Stimulated activated CD8-positive, alpha-beta memory T cell treated with anti-CD3 and anti-CD28 coated beads, Interleukin-15, amount 100 ng/mL, for 4 hours (primary cell): ENCODE measurements around the gene MYH4.

Source experiments
- DNase-seq, 2 donors: peaks; one replicate each; pipeline ENCODE4 v3.0.0-alpha.2; 2020; ENCODE audit warnings: low read depth in 2 of 2

The MYH4 gene

DNA sequence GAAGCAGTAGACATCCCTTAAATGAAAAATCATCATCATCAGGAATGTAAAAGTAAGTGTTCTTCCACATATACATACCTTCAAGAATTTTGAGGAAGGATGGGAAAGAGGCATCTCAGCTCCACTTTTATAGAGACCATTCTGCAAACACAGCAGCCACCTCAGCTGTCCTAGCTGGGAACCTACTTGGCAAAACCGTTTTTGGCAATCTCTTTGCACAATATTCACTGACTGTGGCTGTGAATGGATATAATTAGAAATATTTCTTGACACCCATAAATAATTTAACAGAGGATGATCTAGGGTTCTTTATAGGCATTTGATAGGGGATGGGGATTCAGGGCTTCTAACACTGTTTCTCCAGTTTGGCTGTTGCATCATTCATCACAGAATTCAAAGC lies at the start of gene MYH4:
Gene MYH4, minus strand, starts transcription at position 101 of the 400 bp plus-strand sequence. CDS start 2,814 bp downstream, outside the sequence.
- no peak for DNase-seq

DNA sequence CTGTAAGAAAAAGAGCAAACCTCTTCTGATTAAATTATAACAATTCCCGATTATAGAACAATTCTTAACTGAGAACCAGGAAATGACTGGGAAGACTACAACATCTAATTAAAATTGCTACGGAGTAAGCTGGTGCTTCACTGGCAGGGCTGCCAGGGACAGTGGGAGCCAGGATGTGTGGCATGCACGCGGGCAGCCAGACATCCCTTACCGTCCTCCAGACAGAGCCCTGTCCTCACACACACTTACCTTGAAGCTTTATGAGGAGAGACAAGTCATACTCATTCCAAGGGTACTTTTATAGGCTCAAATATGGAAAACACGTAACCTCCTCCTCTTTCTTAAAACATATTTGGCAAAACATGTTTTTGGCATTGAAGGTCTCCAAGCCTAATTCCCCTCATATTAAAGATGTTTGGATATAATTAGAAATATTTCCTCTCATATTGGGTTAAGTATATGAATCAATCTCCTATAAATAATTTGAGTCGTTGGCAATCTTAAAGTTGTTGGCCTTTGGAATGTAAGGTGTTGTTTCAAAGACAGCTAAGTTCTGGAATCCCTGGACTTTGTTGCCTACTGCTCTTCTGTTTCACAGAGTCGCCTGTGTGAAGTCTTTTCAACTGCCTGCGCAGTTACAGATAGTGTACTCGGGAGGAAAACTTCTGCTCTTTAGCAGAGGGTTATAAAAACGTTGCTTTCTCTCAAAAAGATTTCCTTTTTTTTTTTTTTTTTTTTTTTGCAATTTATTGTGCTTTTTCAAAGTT lies 49.1 kb upstream of the MYH4 start, which contains the start of gene MYH1:
Gene MYH1, minus strand, starts transcription at position 272 of the 767 bp plus-strand sequence. CDS start 1,900 bp downstream, outside the sequence.
- no peak for DNase-seq

GRCh38 chr17:10516638-10517037 lies 47.3 kb upstream of the MYH4 start:
- no peak for DNase-seq

DNA sequence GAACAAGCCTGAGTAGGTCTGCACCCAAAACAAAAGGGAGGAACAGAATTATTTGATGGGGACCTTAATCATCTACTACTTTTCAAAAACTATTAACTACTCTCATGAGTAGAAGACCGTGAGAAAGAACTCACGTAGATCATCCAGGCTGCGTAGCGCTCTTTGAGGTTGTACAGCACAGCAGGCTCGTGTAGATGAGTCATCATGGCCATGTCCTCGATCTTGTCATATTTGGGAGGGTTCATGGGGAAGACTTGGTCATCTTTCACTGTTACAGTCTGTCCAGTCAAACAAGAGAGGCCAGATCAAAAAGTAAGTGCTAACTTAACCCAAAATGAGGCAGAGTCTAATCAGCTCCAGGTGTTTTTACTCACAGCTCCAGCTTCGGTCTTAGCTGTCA lies 46.7 kb upstream of the MYH4 start:
- no peak for DNase-seq

- no peak for DNase-seq
These were observed 44.1 kb upstream of the MYH4 start for GRCh38 chr17:10513299-10514067.

GRCh38 chr17:10512856-10513255 lies 43.5 kb upstream of the MYH4 start:
- DNase-seq, result no peak

DNA sequence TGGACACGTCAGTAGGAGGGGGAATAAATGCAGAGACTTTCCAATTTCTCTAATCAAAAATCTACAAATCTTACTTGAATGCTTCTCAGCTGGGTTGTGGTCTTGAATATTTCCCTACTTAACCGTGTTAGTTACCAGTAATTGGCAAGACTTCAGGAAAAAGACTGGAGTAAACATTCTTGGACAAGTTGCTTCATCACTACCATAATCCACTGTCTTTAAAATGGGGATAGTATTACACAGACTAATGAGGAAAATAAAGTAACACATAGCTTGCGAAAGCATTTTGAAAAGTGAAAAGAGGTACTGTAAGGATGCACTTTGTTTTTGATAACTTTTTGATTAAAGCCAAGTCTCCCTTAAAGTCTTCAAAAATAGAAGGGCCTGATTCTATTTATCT lies 30.6 kb upstream of the MYH4 start:
- DNase-seq, result no peak

GRCh38 chr17:10492004-10492403 lies 22.6 kb upstream of the MYH4 start:
- DNase-seq, result no peak

DNA sequence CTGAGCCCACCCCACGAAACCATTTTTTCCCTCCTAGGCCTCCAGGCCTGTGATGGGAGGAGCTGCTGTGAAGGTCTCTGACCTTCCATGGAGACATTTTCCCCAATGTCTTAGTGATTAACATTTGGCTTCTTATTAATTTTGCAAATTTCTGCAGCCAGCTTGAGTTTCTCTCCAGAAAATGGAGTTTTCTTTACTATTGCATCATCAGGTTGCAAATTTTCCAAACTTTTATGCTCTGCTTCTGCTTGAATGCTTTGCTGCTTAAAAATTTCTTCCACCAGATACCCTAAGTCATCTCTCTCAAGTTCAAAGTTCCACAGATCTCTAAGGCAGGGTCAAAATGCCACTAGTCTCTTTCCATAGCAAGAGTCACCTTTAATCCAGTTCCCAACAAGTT lies 12.9 kb upstream of the MYH4 start:
- DNase-seq, result no peak

- no peak for DNase-seq
These were observed 8.3 kb upstream of the MYH4 start for GRCh38 chr17:10477701-10478100.

- no peak for DNase-seq
These were observed 5.2 kb upstream of the MYH4 start for GRCh38 chr17:10474536-10474935.

GRCh38 chr17:10471858-10472257 lies 2.5 kb upstream of the MYH4 start:
- no peak for DNase-seq

- DNase-seq, result no peak
These were observed 6.0 kb downstream of the MYH4 start for GRCh38 chr17:10463402-10463801.

DNA sequence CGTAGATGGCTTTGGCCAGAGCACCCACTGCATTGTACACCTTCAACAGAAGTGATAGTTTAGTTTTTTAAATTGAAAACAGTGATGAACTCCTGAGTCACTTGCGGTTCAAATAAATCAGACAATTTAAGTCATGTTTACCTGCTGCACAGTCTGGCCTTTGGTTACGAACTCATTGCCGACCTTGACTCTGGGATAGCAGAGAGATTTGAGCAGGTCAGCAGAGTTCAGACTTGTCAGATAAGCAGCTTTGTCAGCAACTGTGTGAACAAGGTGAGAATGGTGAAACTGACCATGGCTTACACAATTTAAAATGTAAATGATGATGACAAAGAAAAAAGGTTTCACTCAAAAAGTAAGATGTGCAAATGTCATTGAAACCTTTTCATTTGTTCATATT lies 9.3 kb downstream of the MYH4 start:
- no peak for DNase-seq

GRCh38 chr17:10458701-10459100 lies 10.7 kb downstream of the MYH4 start:
- DNase-seq, result no peak

GRCh38 chr17:10457952-10458351 lies 11.4 kb downstream of the MYH4 start:
- DNase-seq, result no peak

DNA sequence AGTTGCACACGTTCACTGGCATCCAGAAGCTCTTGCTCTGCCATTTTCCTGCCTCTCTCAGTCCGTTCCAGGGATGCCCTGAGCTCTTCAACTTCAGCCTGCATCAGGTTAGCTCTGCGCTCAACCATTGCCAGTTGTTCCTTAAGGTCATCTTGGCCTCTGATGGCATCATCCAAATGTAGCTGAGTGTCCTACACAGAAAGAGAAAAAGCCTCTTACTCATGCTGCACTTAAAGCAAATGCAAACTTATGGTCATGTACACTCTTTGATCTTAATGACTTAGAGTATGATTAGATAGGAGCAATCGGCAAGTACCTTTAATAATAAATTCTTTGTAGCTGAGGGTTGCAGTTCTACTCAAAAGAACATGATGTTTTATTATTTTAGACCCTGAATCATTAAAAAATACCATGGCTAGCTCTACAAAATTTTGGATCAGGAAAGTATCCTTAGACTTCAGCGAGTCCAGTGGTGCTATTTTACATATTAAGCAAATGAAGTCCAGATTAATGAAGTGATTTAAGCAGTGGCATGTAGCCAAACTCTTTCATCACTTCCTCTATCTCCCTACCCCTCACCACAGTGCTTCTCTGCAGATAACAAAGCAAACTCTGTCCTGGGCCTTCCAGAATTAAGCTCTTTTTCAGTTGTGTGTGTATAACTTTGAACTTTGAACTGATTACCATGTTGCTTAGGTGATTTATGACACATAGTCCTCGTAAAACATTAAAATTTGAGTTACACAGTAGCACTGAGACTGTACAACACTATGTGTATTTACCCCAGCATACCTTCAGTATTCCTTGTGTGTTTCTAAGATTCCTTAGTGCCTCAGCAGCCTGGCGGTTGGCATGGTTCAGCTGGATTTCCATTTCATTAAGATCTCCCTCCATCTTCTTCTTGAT lies 22.1 kb downstream of the MYH4 start:
- no peak for DNase-seq

DNA sequence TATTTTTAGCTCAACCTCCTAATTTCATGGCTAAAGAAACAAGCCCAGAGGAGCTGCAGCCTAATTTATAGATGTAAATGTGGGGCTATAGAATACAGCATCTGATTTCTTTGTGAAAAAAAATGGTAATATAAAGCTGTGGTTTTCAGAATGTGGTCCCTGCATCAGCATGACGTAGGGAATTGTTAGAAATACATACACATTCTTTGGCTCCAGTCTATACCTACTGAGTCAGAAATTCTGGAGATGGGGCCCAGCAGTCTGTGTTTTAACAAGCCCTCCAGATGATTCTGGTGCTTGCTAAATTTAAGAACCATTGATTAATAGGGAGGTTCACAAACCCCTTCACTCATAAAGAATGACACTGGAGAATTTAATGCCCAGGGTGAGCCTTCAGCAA lies 29.5 kb downstream of the MYH4 start:
- DNase-seq, result no peak

DNA sequence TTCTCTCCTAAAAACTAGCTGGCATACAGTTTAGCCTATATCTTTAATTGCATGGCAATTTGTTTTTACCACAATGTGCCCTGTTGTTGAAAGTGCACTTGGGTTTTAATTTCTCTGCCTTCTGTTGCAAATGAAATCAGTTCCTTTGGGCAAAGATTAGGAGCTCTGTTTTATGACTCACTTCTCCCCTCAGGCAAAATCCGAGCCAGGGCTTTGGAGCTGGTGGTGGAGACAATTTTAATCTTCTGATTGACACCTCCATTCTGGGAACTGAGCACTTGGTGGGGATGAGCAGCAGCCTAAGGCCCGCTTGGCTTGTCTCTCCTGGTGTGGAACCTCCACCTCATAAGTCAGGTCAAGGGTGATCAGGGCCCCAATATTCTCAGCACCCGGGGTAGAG lies 34.3 kb downstream of the MYH4 start:
- DNase-seq, result no peak

- DNase-seq, result no peak
These were observed 39.8 kb downstream of the MYH4 start for GRCh38 chr17:10429421-10430045.

- DNase-seq, result no peak
These were observed 40.6 kb downstream of the MYH4 start for GRCh38 chr17:10428781-10429180.
